Endothelial cell of umbilical vein (primary cell): ENCODE measurements around the gene INTS1. TPM values are rescaled to one million over a fixed set of nuclear protein-coding genes. Genes with fewer than 3 reads are reported as not detected.

Experiments
- BruUV-seq: library from RNA; stranded (reverse); fragments of 400-500 nt; replicated peaks from 2 replicates; lab custom pipeline; 2021; lab: Mats Ljungman, UMichigan
- CTCF ChIA-PET: fragments of 300-600, 350-600 bp; sonication (Branson Sonifier 250); formaldehyde crosslinking; loops from one replicate; lab custom pipeline; 2021; ENCODE audit warnings: antibody characterized with exemption, inconsistent platforms; lab: Charles Lee
- POLR2A ChIA-PET: fragments of 300-600, 350-600 bp; sonication (Branson Sonifier 250); formaldehyde crosslinking; loops from one replicate; lab custom pipeline; 2021; ENCODE audit warnings: antibody characterized with exemption, inconsistent platforms; lab: Charles Lee
- DNase-seq: peaks from one replicate; pipeline ENCODE4 v3.0.0-alpha.2; 2011; ENCODE audit warnings: low read depth, low spot score
- FAIRE-seq: peaks from 2 replicates; lab custom pipeline; 2011; peaks lifted over from hg19 to GRCh38; lab: Jason Lieb, UNC
- H2AFZ ChIP-seq: 2 replicates; pipeline ENCODE4 v1.6.0; 2012; ENCODE audit warnings: low read depth, low read length, control low read depth, inconsistent platforms
- H3K27ac ChIP-seq: 2 replicates; pipeline ENCODE4 v1.5.1; 2011; ENCODE audit warnings: low read depth, mild to moderate bottlenecking, control low read depth, low read length, moderate library complexity; ENCODE audit not compliant: insufficient read depth
- H3K27me3 ChIP-seq, 2 experiments: 2 replicates each; pipeline versions ENCODE4 v1.6.0 to v1.6.1; 2011; ENCODE audit warnings: low read length in 2 of 2, mixed read lengths in 1 of 2; ENCODE audit not compliant: control insufficient read depth in 2 of 2, insufficient read depth in 2 of 2
- H3K36me3 ChIP-seq, 2 experiments: 2 replicates in 1 of 2; 3 replicates in 1 of 2; pipeline ENCODE4 v1.5.1; 2011; ENCODE audit warnings: low read length in 2 of 2, mild to moderate bottlenecking in 1 of 2, moderate library complexity in 1 of 2; ENCODE audit not compliant: control insufficient read depth in 2 of 2, insufficient read depth in 2 of 2; ENCODE audit errors: extremely low read depth in 1 of 2
- H3K4me1 ChIP-seq: 3 replicates; pipeline ENCODE4 v1.5.1; 2011; ENCODE audit warnings: mild to moderate bottlenecking, low read length; ENCODE audit not compliant: control insufficient read depth, insufficient read depth; ENCODE audit errors: extremely low read depth
- H3K4me2 ChIP-seq: 2 replicates; pipeline ENCODE4 v1.6.1; 2011; ENCODE audit warnings: low read length, control low read depth, mixed read lengths; ENCODE audit not compliant: insufficient read depth
- H3K4me3 ChIP-seq, 3 experiments: fragments of 200-600 bp in 1 of 3; sonication (generic), shearing (Covaris generic) in 1 of 3; replicated peaks in 1 of 3; 2 replicates each; pipeline ENCODE4 v1.5.1; 2011 to 2016; ENCODE audit warnings: control low read depth in 3 of 3, low read length in 3 of 3, mild to moderate bottlenecking in 2 of 3, inconsistent platforms in 1 of 3, low read depth in 1 of 3, moderate library complexity in 1 of 3; ENCODE audit not compliant: insufficient read depth in 1 of 3
- H3K79me2 ChIP-seq: 2 replicates; pipeline ENCODE4 v1.6.0; 2012; ENCODE audit warnings: low read length, inconsistent platforms; ENCODE audit not compliant: control insufficient read depth, insufficient read depth
- H3K9ac ChIP-seq: replicated peaks from 2 replicates; pipeline ENCODE3; 2011; ENCODE audit warnings: low read length, control low read depth; ENCODE audit not compliant: insufficient read depth; ENCODE audit errors: extremely low read depth
- H3K9me1 ChIP-seq: replicated peaks from 3 replicates; pipeline ENCODE4 v1.6.0; 2011; ENCODE audit warnings: mild to moderate bottlenecking, low read length; ENCODE audit not compliant: control insufficient read depth, insufficient read depth; ENCODE audit errors: extremely low read depth
- H3K9me3 ChIP-seq: replicated peaks from 2 replicates; pipeline ENCODE4 v1.5.1; 2012; ENCODE audit warnings: low read length, inconsistent platforms; ENCODE audit not compliant: control insufficient read depth, insufficient read depth
- H4K20me1 ChIP-seq: replicated peaks from 2 replicates; pipeline ENCODE3; 2011; ENCODE audit warnings: mild to moderate bottlenecking, low read length; ENCODE audit not compliant: control insufficient read depth, insufficient read depth; ENCODE audit errors: extremely low read depth
- EZH2 ChIP-seq: IDR thresholded peaks from 2 replicates; pipeline ENCODE4 v1.6.1; 2012; ENCODE audit warnings: borderline replicate concordance, low read depth, mild to moderate bottlenecking, moderate library complexity, low read length, inconsistent platforms; ENCODE audit not compliant: severe bottlenecking
- FOS ChIP-seq: IDR thresholded peaks from 2 replicates; pipeline ENCODE4 v1.6.1; 2011; ENCODE audit warnings: mild to moderate bottlenecking, low read length, moderate library complexity, borderline replicate concordance; ENCODE audit not compliant: insufficient read depth
- GATA2 ChIP-seq: IDR thresholded peaks from 2 replicates; pipeline ENCODE4 v1.7.0; 2011; ENCODE audit warnings: low read depth, mild to moderate bottlenecking, moderate library complexity, mixed read lengths, low read length; ENCODE audit not compliant: insufficient read length, insufficient read depth
- JUN ChIP-seq: IDR thresholded peaks from 2 replicates; pipeline ENCODE4 v1.6.1; 2011; ENCODE audit warnings: borderline replicate concordance, low read depth; ENCODE audit not compliant: insufficient read length, insufficient read depth
- MYC ChIP-seq: IDR thresholded peaks from one replicate; pipeline ENCODE4 v1.6.1; 2011; ENCODE audit warnings: mild to moderate bottlenecking, low read depth, low read length
- POLR2A ChIP-seq: IDR thresholded peaks from 2 replicates; pipeline ENCODE4 v1.6.1; 2012; ENCODE audit warnings: low read depth, mild to moderate bottlenecking, control low read depth, low read length
- POLR2AphosphoS5 ChIP-seq: IDR thresholded peaks from 2 replicates; pipeline ENCODE4 v1.6.1; 2012; ENCODE audit warnings: low read depth, mild to moderate bottlenecking, control low read depth, low read length, moderate library complexity; ENCODE audit not compliant: insufficient read depth
- dilution Hi-C: fragments of 300-500 bp; cut with MboI; formaldehyde crosslinking; loops from one replicate; pipeline ENCODE4 v1.15.0; 2019; ENCODE audit warnings: low sequenced_read_pairs; ENCODE audit not compliant: extremely low pct_ligation_motif_present
- intact Hi-C: fragments of 100-400 bp; cut with micrococcal nuclease; formaldehyde crosslinking; loops from one replicate; pipeline ENCODE4 v1.10.0; 2022
- polyA plus RNA-seq, 4 experiments: library from polyadenylated mRNA; depleted of rRNA in 3 of 4; stranded (reverse) in 3 of 4; unstranded in 1 of 4; fragments of >200 nt; gene quantifications; 2 replicates each; pipeline versions ENCODE4 v1.2.1 to v1.2.3, GENCODE V29; 2011 to 2012; ENCODE audit warnings: missing spikeins in 1 of 4
- total RNA-seq: library from RNA; stranded (reverse); gene quantifications from 2 replicates; pipeline ENCODE4 v1.2.3, GENCODE V29; 2021
- TF ChIP-seq, protein P1 (sequence below): IDR thresholded peaks from 2 replicates; pipeline ENCODE4 v1.6.1; 2011; ENCODE audit not compliant: insufficient read depth, insufficient read length
- TF ChIP-seq, protein P2 (sequence below), 2 donors: IDR thresholded peaks; 1 replicate in 1 of 2; 2 replicates in 1 of 2; pipeline ENCODE4 v1.5.1; 2011; ENCODE audit warnings: low read length in 2 of 2, mild to moderate bottlenecking in 2 of 2, moderate library complexity in 2 of 2, control low read depth in 1 of 2, inconsistent platforms in 1 of 2, low read depth in 1 of 2; ENCODE audit not compliant: insufficient read depth in 1 of 2; ENCODE audit errors: extremely low read depth in 1 of 2

The INTS1 gene
- total and polyA plus RNA-seq, 2 donors (not counting 3 experiments of a cell fraction or from before 2014, with no cell fraction given), result 57.8 to 116 TPM

DNA sequence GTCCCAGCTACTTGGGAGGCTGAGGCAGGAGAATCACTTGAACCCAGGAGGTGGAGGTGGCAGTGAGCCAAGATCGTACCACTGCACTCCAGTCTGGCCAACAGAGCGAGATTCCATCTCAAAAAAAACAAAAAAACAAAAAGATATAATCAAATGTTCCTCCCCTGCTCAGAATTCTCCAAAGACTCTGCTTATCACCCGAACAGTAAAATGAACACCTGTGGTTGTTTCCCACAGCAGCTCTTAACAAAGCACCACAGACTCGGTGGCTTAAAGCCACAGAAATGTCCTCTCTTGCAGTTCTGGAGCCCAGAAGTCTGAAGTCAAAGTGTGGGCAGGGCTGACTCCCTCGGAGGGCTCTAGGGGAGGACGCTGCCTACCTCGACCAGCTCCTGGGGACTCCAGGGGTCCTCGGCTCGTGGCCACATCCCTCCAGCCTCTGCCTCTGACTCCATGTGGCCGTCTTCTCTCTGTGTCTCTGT, 4.1 kb upstream of the INTS1 start:
- H3K4me3 ChIP-seq, result no peak overlapping the region
- H3K9me3 ChIP-seq, result no peaks in the 10 kb centered on the region
- CTCF ChIA-PET, result no interaction called here

More for the DNA sequence above, 4.1 kb upstream of the INTS1 start:
- Histone ChIP-seq H3K9me1 (no peaks in the 10 kb centered on the region), H3K9ac (no peak overlapping the region), H3K4me2 (no peak overlapping the region), H3K27ac (no peak overlapping the region), H3K79me2 (peaks cover 4% of the 10 kb centered on the region), H2AFZ (no peak overlapping the region), H3K4me1 (peaks cover under 1% of the 10 kb centered on the region), H3K36me3 (no peaks in the 10 kb centered on the region), H4K20me1 (no peaks in the 10 kb centered on the region), H3K27me3 (no peaks in the 10 kb centered on the region)
- intact Hi-C loops, result no loop called here
- no peak for DNase-seq
- BruUV-seq, result no TSS peak
- dilution Hi-C loops, result no loop called here
- no peak for FAIRE-seq
- TF ChIP-seq POLR2A (no peak), FOS (no peak), EZH2 (no peak), POLR2AphosphoS5 (no peak), MYC (no peak), GATA2 (no peak), JUN (no peak)
- TF ChIP-seq, protein P1, sequence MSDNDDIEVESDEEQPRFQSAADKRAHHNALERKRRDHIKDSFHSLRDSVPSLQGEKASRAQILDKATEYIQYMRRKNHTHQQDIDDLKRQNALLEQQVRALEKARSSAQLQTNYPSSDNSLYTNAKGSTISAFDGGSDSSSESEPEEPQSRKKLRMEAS, result no peak
- TF ChIP-seq, protein P2, sequence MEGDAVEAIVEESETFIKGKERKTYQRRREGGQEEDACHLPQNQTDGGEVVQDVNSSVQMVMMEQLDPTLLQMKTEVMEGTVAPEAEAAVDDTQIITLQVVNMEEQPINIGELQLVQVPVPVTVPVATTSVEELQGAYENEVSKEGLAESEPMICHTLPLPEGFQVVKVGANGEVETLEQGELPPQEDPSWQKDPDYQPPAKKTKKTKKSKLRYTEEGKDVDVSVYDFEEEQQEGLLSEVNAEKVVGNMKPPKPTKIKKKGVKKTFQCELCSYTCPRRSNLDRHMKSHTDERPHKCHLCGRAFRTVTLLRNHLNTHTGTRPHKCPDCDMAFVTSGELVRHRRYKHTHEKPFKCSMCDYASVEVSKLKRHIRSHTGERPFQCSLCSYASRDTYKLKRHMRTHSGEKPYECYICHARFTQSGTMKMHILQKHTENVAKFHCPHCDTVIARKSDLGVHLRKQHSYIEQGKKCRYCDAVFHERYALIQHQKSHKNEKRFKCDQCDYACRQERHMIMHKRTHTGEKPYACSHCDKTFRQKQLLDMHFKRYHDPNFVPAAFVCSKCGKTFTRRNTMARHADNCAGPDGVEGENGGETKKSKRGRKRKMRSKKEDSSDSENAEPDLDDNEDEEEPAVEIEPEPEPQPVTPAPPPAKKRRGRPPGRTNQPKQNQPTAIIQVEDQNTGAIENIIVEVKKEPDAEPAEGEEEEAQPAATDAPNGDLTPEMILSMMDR (IDR thresholded peaks at IDR 0.05; ENCODE audit: extremely low read depth in 1 of 2, insufficient read depth in 1 of 2, low read depth in 1 of 2, low read length in 2 of 2), result no peak
- POLR2A ChIA-PET, result no interaction called here
